ENCODE data around the gene CHRM4.

The CHRM4 gene

GRCh38 chr11:46391578-46392420 is at the start of gene CHRM4:
Gene CHRM4 (minus strand): TSS chr11:46391776. CDS start chr11:46386557, 5,219 bp downstream.
- no peak for DNase-seq (ENCODE audit: low read depth)

- no peak for DNase-seq (ENCODE audit: low read depth)
These were observed 46.6 kb upstream of the CHRM4 start for GRCh38 chr11:46438211-46438610.

GRCh38 chr11:46437122-46437689 is 45.6 kb upstream of the CHRM4 start:
- DNase-seq (ENCODE audit: low read depth): no peak

- no peak for DNase-seq (ENCODE audit: low read depth)
These were observed 44.5 kb upstream of the CHRM4 start for GRCh38 chr11:46436113-46436512.

GRCh38 chr11:46435679-46436078 is 44.1 kb upstream of the CHRM4 start:
- DNase-seq (ENCODE audit: low read depth): no peak

GRCh38 chr11:46431211-46431610 is 39.6 kb upstream of the CHRM4 start:
- no peak for DNase-seq (ENCODE audit: low read depth)

- no peak for DNase-seq (ENCODE audit: low read depth)
These were observed 38.1 kb upstream of the CHRM4 start for GRCh38 chr11:46429717-46430116.

GRCh38 chr11:46427364-46427763 is 35.8 kb upstream of the CHRM4 start:
- no peak for DNase-seq (ENCODE audit: low read depth)

GRCh38 chr11:46426233-46426991 is 34.8 kb upstream of the CHRM4 start:
- no peak for DNase-seq (ENCODE audit: low read depth)

- DNase-seq (ENCODE audit: low read depth): no peak
These were observed 31.0 kb upstream of the CHRM4 start for GRCh38 chr11:46422588-46422987.

GRCh38 chr11:46421257-46421880 is 29.8 kb upstream of the CHRM4 start:
- DNase-seq (ENCODE audit: low read depth): no peak

- no peak for DNase-seq (ENCODE audit: low read depth)
These were observed 28.9 kb upstream of the CHRM4 start for GRCh38 chr11:46420513-46420912.

- DNase-seq (ENCODE audit: low read depth): no peak
These were observed 27.2 kb upstream of the CHRM4 start for GRCh38 chr11:46418751-46419150.

GRCh38 chr11:46417711-46418110 is 26.1 kb upstream of the CHRM4 start:
- no peak for DNase-seq (ENCODE audit: low read depth)

GRCh38 chr11:46414879-46415278 is 23.3 kb upstream of the CHRM4 start:
- DNase-seq (ENCODE audit: low read depth): no peak

- DNase-seq (ENCODE audit: low read depth): no peak
These were observed 22.9 kb upstream of the CHRM4 start for GRCh38 chr11:46414466-46414796.

GRCh38 chr11:46413760-46414465 is 22.3 kb upstream of the CHRM4 start:
- DNase-seq (ENCODE audit: low read depth): no peak

GRCh38 chr11:46410021-46410420 is 18.4 kb upstream of the CHRM4 start:
- no peak for DNase-seq (ENCODE audit: low read depth)

- DNase-seq (ENCODE audit: low read depth): no peak
These were observed 16.9 kb upstream of the CHRM4 start for GRCh38 chr11:46408407-46408986.

- DNase-seq (ENCODE audit: low read depth): no peak
These were observed 16.1 kb upstream of the CHRM4 start for GRCh38 chr11:46407635-46408034.

GRCh38 chr11:46404476-46405017 is 13.0 kb upstream of the CHRM4 start:
- no peak for DNase-seq (ENCODE audit: low read depth)

Data from activated T-cell treated with anti-CD3 and anti-CD28 coated beads for 24 hours (primary cell).